ENCODE results near the gene GET3.

The GET3 gene

DNA sequence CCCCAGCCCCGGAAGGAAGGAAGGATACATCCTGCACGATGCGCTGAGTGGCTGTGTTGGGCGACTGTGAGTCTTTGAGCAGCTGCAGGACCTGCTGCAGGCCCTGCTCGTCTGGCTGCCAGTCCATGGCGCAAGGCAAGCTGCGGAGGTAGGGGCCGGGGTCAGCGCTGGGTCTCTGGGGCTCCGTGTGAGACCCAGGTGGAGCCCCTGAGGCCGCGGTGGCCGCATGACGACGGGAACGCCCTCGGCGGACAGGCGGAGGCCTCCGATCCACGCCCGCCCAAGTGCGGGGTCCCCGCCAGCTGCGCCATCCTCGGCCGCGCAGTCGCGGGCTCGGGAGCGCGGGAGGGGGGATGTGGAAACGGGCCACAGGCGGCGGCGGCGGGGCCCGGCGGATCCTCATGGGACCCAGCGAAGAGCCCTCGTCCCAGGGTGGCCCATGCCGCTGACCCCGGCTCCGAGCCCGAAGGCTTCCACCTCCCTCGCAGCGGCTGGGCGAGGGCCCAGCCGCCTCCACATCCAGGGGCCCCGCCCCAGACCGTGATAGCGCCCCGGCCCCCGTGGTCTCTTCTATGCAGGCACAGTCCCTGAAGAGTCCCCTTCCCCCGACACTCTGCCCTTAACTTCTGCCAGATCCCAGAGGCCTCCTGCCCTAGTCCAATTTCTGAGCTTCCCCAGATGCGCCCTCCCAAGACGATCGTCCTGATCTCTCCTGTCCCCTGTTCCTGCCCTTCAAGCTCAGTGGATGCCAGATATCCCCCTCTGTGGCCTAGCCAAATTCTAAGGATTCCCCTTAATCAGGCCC is 16.2 kb upstream of the GET3 start:
- Histone ChIP-seq H3K9me2 (replicated peaks; ENCODE audit: insufficient read depth, low read length) (no peaks in the 10 kb centered on the region), H3K4me3 (ENCODE audit: insufficient read depth, low read length, poor library complexity, severe bottlenecking) (peak overlapping the region; percentile 79), H3F3A (ENCODE audit: insufficient read depth) (no peaks in the 10 kb centered on the region; the same call in 1 of the 2 replicates), H4K20me1 (ENCODE audit: low read depth, low read length) (peaks cover 7% of the 10 kb centered on the region; the same call in 1 of the 2 replicates), H3K4me2 (ENCODE audit: low read depth, low read length, poor library complexity, severe bottlenecking) (peak overlapping the region; percentile 87), H2AFZ (ENCODE audit: low read depth, low read length, severe bottlenecking) (no peak overlapping the region), H3K36me3 (ENCODE audit: low read length) (peaks cover 4% of the 10 kb centered on the region; the same call in 1 of the 2 replicates), H3K9me3 (ENCODE audit: insufficient read depth, low read length) (no peaks in the 10 kb centered on the region), H3K27me3 (ENCODE audit: low read length) (no peaks in the 10 kb centered on the region), H3K9ac (ENCODE audit: low read length) (peak overlapping the region; percentile 87), H3K27ac (ENCODE audit: low read depth, low read length) (peak overlapping the region; percentile 74), H3K79me2 (ENCODE audit: insufficient read depth, low read length) (peaks cover 65% of the 10 kb centered on the region)
- no peak for TF ChIP-seq EZH2phosphoT487 (conservative IDR thresholded peaks at IDR 0.05; ENCODE audit: low read length)
- TF ChIP-seq, protein P1, sequence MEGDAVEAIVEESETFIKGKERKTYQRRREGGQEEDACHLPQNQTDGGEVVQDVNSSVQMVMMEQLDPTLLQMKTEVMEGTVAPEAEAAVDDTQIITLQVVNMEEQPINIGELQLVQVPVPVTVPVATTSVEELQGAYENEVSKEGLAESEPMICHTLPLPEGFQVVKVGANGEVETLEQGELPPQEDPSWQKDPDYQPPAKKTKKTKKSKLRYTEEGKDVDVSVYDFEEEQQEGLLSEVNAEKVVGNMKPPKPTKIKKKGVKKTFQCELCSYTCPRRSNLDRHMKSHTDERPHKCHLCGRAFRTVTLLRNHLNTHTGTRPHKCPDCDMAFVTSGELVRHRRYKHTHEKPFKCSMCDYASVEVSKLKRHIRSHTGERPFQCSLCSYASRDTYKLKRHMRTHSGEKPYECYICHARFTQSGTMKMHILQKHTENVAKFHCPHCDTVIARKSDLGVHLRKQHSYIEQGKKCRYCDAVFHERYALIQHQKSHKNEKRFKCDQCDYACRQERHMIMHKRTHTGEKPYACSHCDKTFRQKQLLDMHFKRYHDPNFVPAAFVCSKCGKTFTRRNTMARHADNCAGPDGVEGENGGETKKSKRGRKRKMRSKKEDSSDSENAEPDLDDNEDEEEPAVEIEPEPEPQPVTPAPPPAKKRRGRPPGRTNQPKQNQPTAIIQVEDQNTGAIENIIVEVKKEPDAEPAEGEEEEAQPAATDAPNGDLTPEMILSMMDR (IDR thresholded peaks at IDR 0.05; ENCODE audit: insufficient read depth, low read length, poor library complexity, severe bottlenecking), result no peak

DNA sequence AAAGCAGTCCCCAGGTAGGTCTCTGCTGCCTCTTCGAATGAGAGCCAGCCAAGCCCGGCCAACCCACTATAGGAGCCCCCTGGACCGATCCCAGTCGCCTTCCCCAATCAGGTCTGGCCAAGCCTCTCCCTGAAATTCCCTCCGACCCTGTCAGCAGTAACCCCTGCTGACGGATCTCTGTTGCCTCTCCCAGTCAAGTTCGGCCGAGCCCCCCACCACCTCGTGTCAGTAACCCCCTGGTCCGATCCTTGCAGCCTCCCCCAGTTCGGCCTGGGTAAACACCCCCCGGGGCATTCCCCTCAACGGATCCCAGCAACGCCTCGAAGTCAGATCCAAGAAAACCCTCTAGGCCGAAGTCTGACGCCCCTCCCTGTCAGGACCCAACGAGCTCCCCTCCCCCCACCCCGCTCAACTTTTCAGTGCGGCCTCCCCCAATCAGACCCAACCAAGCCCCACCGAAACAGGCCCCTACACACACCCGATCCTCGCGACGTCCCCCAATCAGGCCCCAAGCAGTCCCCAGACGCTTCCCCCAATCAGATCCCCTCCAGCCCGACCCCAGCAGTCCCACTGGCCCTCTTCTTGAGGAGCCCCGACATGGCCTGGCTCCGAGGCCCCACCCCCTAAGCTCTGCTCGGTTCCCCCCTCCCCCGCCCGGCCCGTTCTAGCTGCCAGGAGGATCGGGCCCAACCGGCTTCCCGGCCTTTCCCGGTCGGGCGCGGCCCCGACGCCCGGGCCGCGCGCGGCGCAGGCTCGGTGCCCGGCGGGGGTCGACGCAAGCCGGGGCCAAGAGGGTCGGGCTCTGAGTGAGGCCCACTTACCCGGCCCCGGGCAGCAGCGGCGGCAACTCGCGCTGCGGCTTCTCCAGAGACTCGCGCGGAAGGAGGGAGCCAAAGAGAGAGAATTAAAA is 15.4 kb upstream of the GET3 start:
- TF ChIP-seq, protein P1 (IDR thresholded peaks at IDR 0.05; ENCODE audit: insufficient read depth, low read length, poor library complexity, severe bottlenecking), result no peak
- TF ChIP-seq EZH2phosphoT487 (conservative IDR thresholded peaks at IDR 0.05; ENCODE audit: low read length), result no peak
- H4K20me1 ChIP-seq (ENCODE audit: low read depth, low read length), result peaks cover 7% of the 10 kb centered on the region; the same call in 1 of the 2 replicates
- H3K9me2 ChIP-seq (replicated peaks; ENCODE audit: insufficient read depth, low read length), result no peaks in the 10 kb centered on the region
- H3K9me3 ChIP-seq (ENCODE audit: insufficient read depth, low read length), result no peaks in the 10 kb centered on the region
- H3K4me3 ChIP-seq (ENCODE audit: insufficient read depth, low read length, poor library complexity, severe bottlenecking), result peak overlapping the region; percentile 79
- H3K4me2 ChIP-seq (ENCODE audit: low read depth, low read length, poor library complexity, severe bottlenecking), result peak overlapping the region; percentile 87
- peaks cover 4% of the 10 kb centered on the region; the same call in 1 of the 2 replicates for H3K36me3 ChIP-seq (ENCODE audit: low read length)
- H3K9ac ChIP-seq (ENCODE audit: low read length), result peak overlapping the region; percentile 87
- peaks cover 6% of the 10 kb centered on the region for H3F3A ChIP-seq (ENCODE audit: insufficient read depth)
- H2AFZ ChIP-seq (ENCODE audit: low read depth, low read length, severe bottlenecking), result no peak overlapping the region
- H3K79me2 ChIP-seq (ENCODE audit: insufficient read depth, low read length), result peaks cover 65% of the 10 kb centered on the region
- peak overlapping the region; percentile 74 for H3K27ac ChIP-seq (ENCODE audit: low read depth, low read length)
- no peaks in the 10 kb centered on the region for H3K27me3 ChIP-seq (ENCODE audit: low read length)

- TF ChIP-seq, protein P1 (IDR thresholded peaks at IDR 0.05; ENCODE audit: insufficient read depth, low read length, poor library complexity, severe bottlenecking), result no peak
- TF ChIP-seq EZH2phosphoT487 (conservative IDR thresholded peaks at IDR 0.05; ENCODE audit: low read length), result no peak
- peaks cover 7% of the 10 kb centered on the region; the same call in 1 of the 2 replicates for H4K20me1 ChIP-seq (ENCODE audit: low read depth, low read length)
- no peaks in the 10 kb centered on the region for H3K9me2 ChIP-seq (replicated peaks; ENCODE audit: insufficient read depth, low read length)
- H3K9ac ChIP-seq (ENCODE audit: low read length), result peak overlapping the region; percentile 87
- H2AFZ ChIP-seq (ENCODE audit: low read depth, low read length, severe bottlenecking), result peak overlapping the region; percentile 42
- H3K27ac ChIP-seq (ENCODE audit: low read depth, low read length), result peak overlapping the region; percentile 74
- H3K27me3 ChIP-seq (ENCODE audit: low read length), result no peaks in the 10 kb centered on the region
- peaks cover 4% of the 10 kb centered on the region; the same call in 1 of the 2 replicates for H3K36me3 ChIP-seq (ENCODE audit: low read length)
- peaks cover 6% of the 10 kb centered on the region for H3F3A ChIP-seq (ENCODE audit: insufficient read depth)
- H3K4me3 ChIP-seq (ENCODE audit: insufficient read depth, low read length, poor library complexity, severe bottlenecking), result peak overlapping the region; percentile 79
- H3K79me2 ChIP-seq (ENCODE audit: insufficient read depth, low read length), result peaks cover 57% of the 10 kb centered on the region
- no peaks in the 10 kb centered on the region for H3K9me3 ChIP-seq (ENCODE audit: insufficient read depth, low read length)
- H3K4me2 ChIP-seq (ENCODE audit: low read depth, low read length, poor library complexity, severe bottlenecking), result peak overlapping the region; percentile 87
Measured at GRCh38 chr19:12722566-12723380, 14.5 kb upstream of the GET3 start.

Data from SU-DHL-6 (cell line).